GM12878 (cell line): ENCODE measurements around the gene TFR2. TPM values are rescaled to one million over a fixed set of nuclear protein-coding genes. Genes with fewer than 3 reads are reported as not detected.

Experiments used
- ATAC-seq: fragments of 200-7000 bp; cut with Tn5 transposase; 3 replicates; pipeline ENCODE4 v1.9.1; 2020; ENCODE audit warnings: mild to moderate bottlenecking, moderate library complexity
- BruUV-seq: library from RNA; stranded (reverse); fragments of 400-500 nt; replicated peaks from 2 replicates; lab custom pipeline; 2021; lab: Mats Ljungman, UMichigan
- CTCF ChIA-PET: fragments of 300-600 bp; sonication (Branson Sonifier 250); formaldehyde crosslinking; extraction: SDS; loops from one replicate; lab custom pipeline; 2021; ENCODE audit warnings: inconsistent platforms; lab: Yijun Ruan, JAX
- POLR2A ChIA-PET: fragments of 350-600 bp; formaldehyde crosslinking; extraction: SDS; loops from one replicate; lab custom pipeline; 2021; ENCODE audit warnings: inconsistent platforms; lab: Charles Lee
- RAD21 ChIA-PET: fragments of 300-600 bp; sonication (Branson Sonifier 250); formaldehyde crosslinking; loops from one replicate; lab custom pipeline; 2023; ENCODE audit warnings: antibody characterized with exemption; ENCODE audit not compliant: unreplicated experiment; lab: Charles Lee
- SMC1A ChIA-PET: fragments of 300-600 bp; sonication (Branson Sonifier 250); formaldehyde crosslinking; loops from one replicate; lab custom pipeline; 2023; ENCODE audit not compliant: unreplicated experiment, uncharacterized antibody; lab: Charles Lee
- DNase-seq: peaks from one replicate; pipeline ENCODE4 v3.0.0-alpha.2; 2011; ENCODE audit warnings: low read depth, low spot score
- FAIRE-seq: peaks from 3 replicates; lab custom pipeline; 2011; peaks lifted over from hg19 to GRCh38; lab: Jason Lieb, UNC
- H2AFZ ChIP-seq: 2 replicates; pipeline ENCODE4 v1.6.0; 2011; ENCODE audit warnings: low read depth, low read length, control low read depth; ENCODE audit not compliant: control insufficient read depth
- H3K27ac ChIP-seq: 2 replicates; pipeline ENCODE4 v1.5.1; 2011; ENCODE audit warnings: control low read depth; ENCODE audit not compliant: control insufficient read depth, insufficient read depth
- H3K27me3 ChIP-seq, 2 experiments: replicated peaks in 1 of 2; 2 replicates each; pipeline versions ENCODE4 v1.6.0 to v1.6.1; 2011; ENCODE audit warnings: low read length in 1 of 2; ENCODE audit not compliant: control insufficient read depth in 2 of 2, insufficient read depth in 2 of 2
- H3K36me3 ChIP-seq, 2 experiments: 2 replicates each; pipeline ENCODE4 v1.5.1; 2011; ENCODE audit warnings: low read length in 1 of 2; ENCODE audit not compliant: control insufficient read depth in 2 of 2, insufficient read depth in 2 of 2
- H3K4me1 ChIP-seq: 2 replicates; pipeline ENCODE4 v1.6.1; 2011; ENCODE audit warnings: mild to moderate bottlenecking, low read length, moderate library complexity, mixed read lengths; ENCODE audit not compliant: control insufficient read depth, insufficient read depth
- H3K4me2 ChIP-seq: 2 replicates; pipeline ENCODE4 v1.6.0; 2011; ENCODE audit warnings: control low read depth; ENCODE audit not compliant: control insufficient read depth, insufficient read depth
- H3K4me3 ChIP-seq: fragments of 200-600 bp; sonication (generic); 2 replicates; pipeline ENCODE4 v1.5.1; 2016
- H3K79me2 ChIP-seq: 2 replicates; pipeline ENCODE4 v1.6.0; 2011; ENCODE audit warnings: low read length; ENCODE audit not compliant: control insufficient read depth, insufficient read depth
- H3K9ac ChIP-seq: 2 replicates; pipeline ENCODE4 v1.8.0; 2011; ENCODE audit warnings: low read length, control low read depth, mixed read lengths; ENCODE audit not compliant: control insufficient read depth, insufficient read depth
- H3K9me3 ChIP-seq: replicated peaks from 3 replicates; pipeline ENCODE4 v1.5.1; 2011; ENCODE audit warnings: mild to moderate bottlenecking, low read length; ENCODE audit not compliant: control insufficient read depth, insufficient read depth
- H4K20me1 ChIP-seq: 2 replicates; pipeline ENCODE4 v1.6.0; 2011; ENCODE audit not compliant: control insufficient read depth, insufficient read depth
- ATF2 ChIP-seq: IDR thresholded peaks from 2 replicates; pipeline ENCODE4 v1.6.1; 2012; ENCODE audit warnings: low read length, inconsistent platforms
- CEBPB ChIP-seq, 2 experiments: fragments of 150-350 bp in 1 of 2; IDR thresholded peaks; 2 replicates each; pipeline ENCODE4 v1.6.1; 2012 to 2014; ENCODE audit warnings: low read depth in 2 of 2, low read length in 2 of 2, borderline replicate concordance in 1 of 2, inconsistent platforms in 1 of 2
- CTCF ChIP-seq, 3 experiments: IDR thresholded peaks in 2 of 3; conservative IDR thresholded peaks in 1 of 3; 2 replicates each; pipeline ENCODE4 v1.5.1; 2011; ENCODE audit warnings: low read depth in 3 of 3, low read length in 3 of 3, mild to moderate bottlenecking in 3 of 3, control low read depth in 2 of 3, moderate library complexity in 2 of 3, inconsistent platforms in 1 of 3, mixed read lengths in 1 of 3; ENCODE audit not compliant: control insufficient read depth in 2 of 3, insufficient read depth in 1 of 3; ENCODE audit errors: extremely low read depth in 1 of 3
- KDM1A ChIP-seq: fragments of 200-600 bp; sonication (generic); IDR thresholded peaks from 2 replicates; pipeline ENCODE4 v1.6.1; 2016; ENCODE audit warnings: borderline replicate concordance
- RAD21 ChIP-seq: IDR thresholded peaks from 2 replicates; pipeline ENCODE4 v1.6.1; 2011; ENCODE audit warnings: mild to moderate bottlenecking, low read depth, low read length, moderate library complexity; ENCODE audit not compliant: insufficient read depth
- WGBS: methylation state at CpG from one replicate; pipeline ENCODE4 v1.1.6; 2016; ENCODE audit warnings: low lambda C conversion rate; ENCODE audit not compliant: insufficient replicate concordance, insufficient coverage; ENCODE audit errors: missing lambda C conversion rate; 5-methylcytosine and 5-hydroxymethylcytosine counted together
- in situ Hi-C: fragments of 300-500 bp; cut with MboI; formaldehyde crosslinking; loops from 9 replicates; pipeline ENCODE4 v1.14.3; 2018; ENCODE audit warnings: mixed read lengths
- intact Hi-C: fragments of 100-400 bp; cut with micrococcal nuclease; formaldehyde crosslinking; loops from one replicate; pipeline ENCODE4 v1.14.2; 2022; ENCODE audit not compliant: unreplicated experiment
- polyA plus RNA-seq, 11 experiments: library from polyadenylated mRNA; depleted of rRNA in 4 of 11; unstranded in 6 of 11; stranded (reverse) in 5 of 11; fragments of >200 nt; fragmentation: Nextera tagmentation in 4 of 11; fragmentation: Illumina TruSeq in 1 of 11; extraction: Ambion mirVana in 4 of 11; extraction: Trizol in 1 of 11; gene quantifications; 1 replicate in 1 of 11; 2 replicates in 10 of 11; pipeline versions ENCODE4 v1.2.1 to v1.2.3, GENCODE V29; 2011 to 2016; ENCODE audit warnings: inconsistent platforms in 2 of 11, missing spikeins in 2 of 11, low read depth in 1 of 11
- total RNA-seq, 4 experiments: library from RNA; depleted of rRNA in 3 of 4; stranded (reverse); fragments of >200 nt in 3 of 4; fragmentation: Illumina TruSeq in 1 of 4; extraction: Trizol in 1 of 4; gene quantifications; 2 replicates each; pipeline versions ENCODE4 v1.2.1 to v1.2.3, GENCODE V29; 2013 to 2021

Gene TFR2
- total and polyA plus RNA-seq, 10 of the 15 experiments (the other 5 are each of a cell fraction or from before 2014, with no cell fraction given), result 0.30 to 7.2 (median 1.8) TPM

- ChIA-PET CTCF (interaction anchor here (0.6 to 8.6 kb wide), 15 partner anchors 9 to 163 kb away, joined by 3 to 134 read pairs (median 5); partner anchors contain the start of genes FBXO24, GNB2, LRCH4 and MOSPD3), POLR2A (interaction anchor here (1.1 kb wide), 1 partner anchor 12 kb away, joined by 3 read pairs; no protein-coding TSS in a partner anchor), RAD21 (interaction anchor here (2.4 kb wide), 1 partner anchor 16 kb away, joined by 12 read pairs; the partner anchor contains the start of gene POP7), SMC1A (interaction anchor here (0.9 to 1.3 kb wide), 2 partner anchors 55 to 57 kb away, joined by 3 read pairs; no protein-coding TSS in a partner anchor)
- H3K27ac ChIP-seq, result peak overlapping the region; percentile 18; the same call in 1 of the 2 replicates
- DNase-seq, result no peak
- BruUV-seq, result no TSS peak
- H3K36me3 ChIP-seq, result peaks cover 0 to 24% of the 10 kb centered on the region in 2 experiments; a peak in 3 of 4 replicates
- intact Hi-C loops, result loop anchor here (5.0 to 10.0 kb wide), 3 partner anchors 57 to 215 kb away; partner anchors contain the start of gene TSC22D4
- no peak overlapping the region for H3K9ac ChIP-seq
- H4K20me1 ChIP-seq, result no peaks in the 10 kb centered on the region
- TF ChIP-seq CTCF (IDR thresholded peaks at IDR 0.05 in 2 of 3, conservative IDR thresholded peaks at IDR 0.05 in 1 of 3; ENCODE audit: control insufficient read depth in 2 of 3, extremely low read depth in 1 of 3, insufficient read depth in 1 of 3, low read depth in 3 of 3, low read length in 3 of 3) (peak in 2 of 3 experiments; percentile 10 to 14; a peak in 2 of 6 replicates), ATF2 (no peak), RAD21 (peak; percentile 1; the same call in 1 of the 2 replicates), KDM1A (no peak), CEBPB (IDR thresholded peaks at IDR 0.05; ENCODE audit: borderline replicate concordance in 1 of 2, low read depth in 2 of 2, low read length in 2 of 2) (no peak)
- H3K4me2 ChIP-seq, result no peak overlapping the region; the same call in 1 of the 2 replicates
- no peak overlapping the region for H2AFZ ChIP-seq
- H3K4me1 ChIP-seq, result peaks cover 26% of the 10 kb centered on the region
- H3K4me3 ChIP-seq, result peak overlapping the region; percentile 36; the same call in 1 of the 2 replicates
- in situ Hi-C loops, result loop anchor here (25.0 kb wide), 1 partner anchor 227 kb away; the partner anchor contains the start of gene SPACDR
- no peaks in the 10 kb centered on the region for H3K27me3 ChIP-seq
- no peaks in the 10 kb centered on the region for H3K9me3 ChIP-seq
- 71% methylated on average over 15 of the region's 18 CpGs for WGBS
- ATAC-seq, result peak; percentile 27
- H3K79me2 ChIP-seq, result peaks cover 52% of the 10 kb centered on the region
- FAIRE-seq, result no peak
These were observed 48.1 kb upstream of the TFR2 start for GRCh38 chr7:100689230-100690135.
